ENCODE results near the gene CTTNBP2NL. TPM values are rescaled to one million over a fixed set of nuclear protein-coding genes. Genes with fewer than 3 reads are reported as not detected.
A peak's percentile ranks its signal among the peaks of the same experiment; 100 is the strongest.

The CTTNBP2NL gene
- total and polyA plus RNA-seq, 2 experiments from 2014 or later, result 18.5 to 31.0 TPM

DNA sequence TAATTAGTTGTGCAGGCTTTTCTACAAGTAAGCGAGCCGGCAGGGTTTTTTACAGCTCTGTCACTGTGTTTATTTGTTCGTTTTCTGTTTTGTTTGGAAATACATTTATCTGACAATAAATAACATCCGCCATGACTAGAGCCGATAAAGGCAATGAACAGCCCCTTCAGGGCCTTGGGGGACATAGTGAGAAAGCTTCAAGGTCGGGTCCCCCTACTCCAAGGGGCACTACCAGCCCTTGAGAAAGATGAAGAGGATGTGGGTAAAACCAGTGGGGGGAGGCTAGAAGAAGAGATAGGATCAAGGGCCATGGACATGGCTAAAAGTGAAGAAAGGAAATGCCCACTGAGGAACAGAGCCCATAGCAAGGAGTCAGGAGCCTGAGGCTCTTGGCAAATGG is 38.5 kb upstream of the CTTNBP2NL start (continued):
- TF ChIP-seq, protein P1, sequence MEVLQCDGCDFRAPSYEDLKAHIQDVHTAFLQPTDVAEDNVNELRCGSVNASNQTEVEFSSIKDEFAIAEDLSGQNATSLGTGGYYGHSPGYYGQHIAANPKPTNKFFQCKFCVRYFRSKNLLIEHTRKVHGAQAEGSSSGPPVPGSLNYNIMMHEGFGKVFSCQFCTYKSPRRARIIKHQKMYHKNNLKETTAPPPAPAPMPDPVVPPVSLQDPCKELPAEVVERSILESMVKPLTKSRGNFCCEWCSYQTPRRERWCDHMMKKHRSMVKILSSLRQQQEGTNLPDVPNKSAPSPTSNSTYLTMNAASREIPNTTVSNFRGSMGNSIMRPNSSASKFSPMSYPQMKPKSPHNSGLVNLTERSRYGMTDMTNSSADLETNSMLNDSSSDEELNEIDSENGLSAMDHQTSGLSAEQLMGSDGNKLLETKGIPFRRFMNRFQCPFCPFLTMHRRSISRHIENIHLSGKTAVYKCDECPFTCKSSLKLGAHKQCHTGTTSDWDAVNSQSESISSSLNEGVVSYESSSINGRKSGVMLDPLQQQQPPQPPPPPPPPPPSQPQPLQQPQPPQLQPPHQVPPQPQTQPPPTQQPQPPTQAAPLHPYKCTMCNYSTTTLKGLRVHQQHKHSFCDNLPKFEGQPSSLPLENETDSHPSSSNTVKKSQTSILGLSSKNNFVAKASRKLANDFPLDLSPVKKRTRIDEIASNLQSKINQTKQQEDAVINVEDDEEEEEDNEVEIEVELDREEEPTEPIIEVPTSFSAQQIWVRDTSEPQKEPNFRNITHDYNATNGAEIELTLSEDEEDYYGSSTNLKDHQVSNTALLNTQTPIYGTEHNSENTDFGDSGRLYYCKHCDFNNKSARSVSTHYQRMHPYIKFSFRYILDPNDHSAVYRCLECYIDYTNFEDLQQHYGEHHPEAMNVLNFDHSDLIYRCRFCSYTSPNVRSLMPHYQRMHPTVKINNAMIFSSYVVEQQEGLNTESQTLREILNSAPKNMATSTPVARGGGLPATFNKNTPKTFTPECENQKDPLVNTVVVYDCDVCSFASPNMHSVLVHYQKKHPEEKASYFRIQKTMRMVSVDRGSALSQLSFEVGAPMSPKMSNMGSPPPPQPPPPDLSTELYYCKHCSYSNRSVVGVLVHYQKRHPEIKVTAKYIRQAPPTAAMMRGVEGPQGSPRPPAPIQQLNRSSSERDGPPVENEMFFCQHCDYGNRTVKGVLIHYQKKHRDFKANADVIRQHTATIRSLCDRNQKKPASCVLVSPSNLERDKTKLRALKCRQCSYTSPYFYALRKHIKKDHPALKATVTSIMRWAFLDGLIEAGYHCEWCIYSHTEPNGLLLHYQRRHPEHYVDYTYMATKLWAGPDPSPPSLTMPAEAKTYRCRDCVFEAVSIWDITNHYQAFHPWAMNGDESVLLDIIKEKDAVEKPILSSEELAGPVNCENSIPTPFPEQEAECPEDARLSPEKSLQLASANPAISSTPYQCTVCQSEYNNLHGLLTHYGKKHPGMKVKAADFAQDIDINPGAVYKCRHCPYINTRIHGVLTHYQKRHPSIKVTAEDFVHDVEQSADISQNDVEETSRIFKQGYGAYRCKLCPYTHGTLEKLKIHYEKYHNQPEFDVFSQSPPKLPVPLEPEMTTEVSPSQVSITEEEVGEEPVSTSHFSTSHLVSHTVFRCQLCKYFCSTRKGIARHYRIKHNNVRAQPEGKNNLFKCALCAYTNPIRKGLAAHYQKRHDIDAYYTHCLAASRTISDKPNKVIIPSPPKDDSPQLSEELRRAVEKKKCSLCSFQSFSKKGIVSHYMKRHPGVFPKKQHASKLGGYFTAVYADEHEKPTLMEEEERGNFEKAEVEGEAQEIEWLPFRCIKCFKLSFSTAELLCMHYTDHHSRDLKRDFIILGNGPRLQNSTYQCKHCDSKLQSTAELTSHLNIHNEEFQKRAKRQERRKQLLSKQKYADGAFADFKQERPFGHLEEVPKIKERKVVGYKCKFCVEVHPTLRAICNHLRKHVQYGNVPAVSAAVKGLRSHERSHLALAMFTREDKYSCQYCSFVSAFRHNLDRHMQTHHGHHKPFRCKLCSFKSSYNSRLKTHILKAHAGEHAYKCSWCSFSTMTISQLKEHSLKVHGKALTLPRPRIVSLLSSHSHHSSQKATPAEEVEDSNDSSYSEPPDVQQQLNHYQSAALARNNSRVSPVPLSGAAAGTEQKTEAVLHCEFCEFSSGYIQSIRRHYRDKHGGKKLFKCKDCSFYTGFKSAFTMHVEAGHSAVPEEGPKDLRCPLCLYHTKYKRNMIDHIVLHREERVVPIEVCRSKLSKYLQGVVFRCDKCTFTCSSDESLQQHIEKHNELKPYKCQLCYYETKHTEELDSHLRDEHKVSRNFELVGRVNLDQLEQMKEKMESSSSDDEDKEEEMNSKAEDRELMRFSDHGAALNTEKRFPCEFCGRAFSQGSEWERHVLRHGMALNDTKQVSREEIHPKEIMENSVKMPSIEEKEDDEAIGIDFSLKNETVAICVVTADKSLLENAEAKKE (CRISPR knock-in tag; IDR thresholded peaks at IDR 0.05), result no peak
- TF ChIP-seq POLR2AphosphoS5 (IDR thresholded peaks at IDR 0.05; ENCODE audit: low read depth), result no peak

DNA sequence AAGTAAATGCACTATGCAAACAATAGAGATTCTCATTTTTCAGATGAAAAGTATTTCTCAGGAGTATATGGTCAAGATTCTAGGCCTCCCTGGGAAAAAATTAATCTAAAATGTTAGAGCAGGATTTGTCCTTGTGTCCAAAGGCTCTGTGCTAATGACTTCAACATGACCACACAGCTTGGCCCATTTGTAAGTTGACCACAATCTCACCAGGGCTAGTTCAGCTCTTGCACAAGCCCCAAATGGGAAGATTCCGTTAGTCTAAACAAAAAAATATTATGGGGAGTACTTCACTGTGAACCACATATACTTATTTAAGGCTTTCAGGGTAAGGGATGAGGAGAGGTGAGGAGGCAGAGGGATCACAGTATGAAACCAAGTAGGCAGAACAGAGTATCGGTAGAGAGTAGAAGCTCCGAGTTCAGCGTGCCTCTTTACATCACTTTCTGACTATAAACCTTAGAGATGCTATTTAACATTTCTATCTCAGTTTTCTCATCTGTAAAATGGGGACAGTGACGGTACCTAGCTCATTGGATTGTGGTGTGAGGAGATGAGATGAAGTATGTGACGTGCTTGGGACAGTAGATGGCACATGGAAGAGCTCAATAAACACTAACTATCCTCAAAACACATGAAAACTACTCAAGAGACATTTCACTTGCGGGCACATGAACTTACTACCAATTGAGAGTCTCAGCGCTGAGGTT is 37.8 kb upstream of the CTTNBP2NL start:
- H3K27ac ChIP-seq (ENCODE audit: low read depth), result no peak overlapping the region
- no peaks in the 10 kb centered on the region for H3K9me3 Mint-ChIP-seq
- H3F3A ChIP-seq (replicated peaks; ENCODE audit: low read depth), result no peaks in the 10 kb centered on the region
- peaks cover 2% of the 10 kb centered on the region for H3K27me3 Mint-ChIP-seq (ENCODE audit: insufficient read depth, low read depth, poor library complexity)
- H3K4me3 Mint-ChIP-seq, result no peak overlapping the region
- DNase-seq (ENCODE audit: low spot score), result no peak
- H3K36me3 Mint-ChIP-seq (ENCODE audit: low read depth), result no peaks in the 10 kb centered on the region
- peak overlapping the region; percentile 93 for H2AFZ ChIP-seq
- H4K20me1 ChIP-seq (replicated peaks; ENCODE audit: insufficient read depth), result no peaks in the 10 kb centered on the region
- H3K4me1 Mint-ChIP-seq, result peaks cover 13% of the 10 kb centered on the region
- no peak overlapping the region for H3K4me3 ChIP-seq
- H3K9me2 ChIP-seq (ENCODE audit: insufficient read depth), result peaks cover 6% of the 10 kb centered on the region; the same call in 1 of the 2 replicates
- H3K4me2 ChIP-seq, result no peak overlapping the region
- no peaks in the 10 kb centered on the region for H3K79me2 ChIP-seq (replicated peaks; ENCODE audit: insufficient read depth)
- no peak for ATAC-seq
- no peaks in the 10 kb centered on the region for H3K27me3 ChIP-seq (ENCODE audit: insufficient read depth)
- H3K36me3 ChIP-seq (ENCODE audit: insufficient read depth), result no peaks in the 10 kb centered on the region
- no peak overlapping the region for H3K27ac Mint-ChIP-seq
- H3K4me1 ChIP-seq (ENCODE audit: insufficient read depth), result peaks cover 3% of the 10 kb centered on the region; the same call in 1 of the 2 replicates
- TF ChIP-seq, protein P2, sequence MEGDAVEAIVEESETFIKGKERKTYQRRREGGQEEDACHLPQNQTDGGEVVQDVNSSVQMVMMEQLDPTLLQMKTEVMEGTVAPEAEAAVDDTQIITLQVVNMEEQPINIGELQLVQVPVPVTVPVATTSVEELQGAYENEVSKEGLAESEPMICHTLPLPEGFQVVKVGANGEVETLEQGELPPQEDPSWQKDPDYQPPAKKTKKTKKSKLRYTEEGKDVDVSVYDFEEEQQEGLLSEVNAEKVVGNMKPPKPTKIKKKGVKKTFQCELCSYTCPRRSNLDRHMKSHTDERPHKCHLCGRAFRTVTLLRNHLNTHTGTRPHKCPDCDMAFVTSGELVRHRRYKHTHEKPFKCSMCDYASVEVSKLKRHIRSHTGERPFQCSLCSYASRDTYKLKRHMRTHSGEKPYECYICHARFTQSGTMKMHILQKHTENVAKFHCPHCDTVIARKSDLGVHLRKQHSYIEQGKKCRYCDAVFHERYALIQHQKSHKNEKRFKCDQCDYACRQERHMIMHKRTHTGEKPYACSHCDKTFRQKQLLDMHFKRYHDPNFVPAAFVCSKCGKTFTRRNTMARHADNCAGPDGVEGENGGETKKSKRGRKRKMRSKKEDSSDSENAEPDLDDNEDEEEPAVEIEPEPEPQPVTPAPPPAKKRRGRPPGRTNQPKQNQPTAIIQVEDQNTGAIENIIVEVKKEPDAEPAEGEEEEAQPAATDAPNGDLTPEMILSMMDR (conservative IDR thresholded peaks at IDR 0.05; ENCODE audit: low read depth in 2 of 2), result no peak
- TF ChIP-seq, protein P3, sequence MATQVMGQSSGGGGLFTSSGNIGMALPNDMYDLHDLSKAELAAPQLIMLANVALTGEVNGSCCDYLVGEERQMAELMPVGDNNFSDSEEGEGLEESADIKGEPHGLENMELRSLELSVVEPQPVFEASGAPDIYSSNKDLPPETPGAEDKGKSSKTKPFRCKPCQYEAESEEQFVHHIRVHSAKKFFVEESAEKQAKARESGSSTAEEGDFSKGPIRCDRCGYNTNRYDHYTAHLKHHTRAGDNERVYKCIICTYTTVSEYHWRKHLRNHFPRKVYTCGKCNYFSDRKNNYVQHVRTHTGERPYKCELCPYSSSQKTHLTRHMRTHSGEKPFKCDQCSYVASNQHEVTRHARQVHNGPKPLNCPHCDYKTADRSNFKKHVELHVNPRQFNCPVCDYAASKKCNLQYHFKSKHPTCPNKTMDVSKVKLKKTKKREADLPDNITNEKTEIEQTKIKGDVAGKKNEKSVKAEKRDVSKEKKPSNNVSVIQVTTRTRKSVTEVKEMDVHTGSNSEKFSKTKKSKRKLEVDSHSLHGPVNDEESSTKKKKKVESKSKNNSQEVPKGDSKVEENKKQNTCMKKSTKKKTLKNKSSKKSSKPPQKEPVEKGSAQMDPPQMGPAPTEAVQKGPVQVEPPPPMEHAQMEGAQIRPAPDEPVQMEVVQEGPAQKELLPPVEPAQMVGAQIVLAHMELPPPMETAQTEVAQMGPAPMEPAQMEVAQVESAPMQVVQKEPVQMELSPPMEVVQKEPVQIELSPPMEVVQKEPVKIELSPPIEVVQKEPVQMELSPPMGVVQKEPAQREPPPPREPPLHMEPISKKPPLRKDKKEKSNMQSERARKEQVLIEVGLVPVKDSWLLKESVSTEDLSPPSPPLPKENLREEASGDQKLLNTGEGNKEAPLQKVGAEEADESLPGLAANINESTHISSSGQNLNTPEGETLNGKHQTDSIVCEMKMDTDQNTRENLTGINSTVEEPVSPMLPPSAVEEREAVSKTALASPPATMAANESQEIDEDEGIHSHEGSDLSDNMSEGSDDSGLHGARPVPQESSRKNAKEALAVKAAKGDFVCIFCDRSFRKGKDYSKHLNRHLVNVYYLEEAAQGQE (IDR thresholded peaks at IDR 0.05; ENCODE audit: unreplicated experiment), result no peak
- TF ChIP-seq, protein P4, sequence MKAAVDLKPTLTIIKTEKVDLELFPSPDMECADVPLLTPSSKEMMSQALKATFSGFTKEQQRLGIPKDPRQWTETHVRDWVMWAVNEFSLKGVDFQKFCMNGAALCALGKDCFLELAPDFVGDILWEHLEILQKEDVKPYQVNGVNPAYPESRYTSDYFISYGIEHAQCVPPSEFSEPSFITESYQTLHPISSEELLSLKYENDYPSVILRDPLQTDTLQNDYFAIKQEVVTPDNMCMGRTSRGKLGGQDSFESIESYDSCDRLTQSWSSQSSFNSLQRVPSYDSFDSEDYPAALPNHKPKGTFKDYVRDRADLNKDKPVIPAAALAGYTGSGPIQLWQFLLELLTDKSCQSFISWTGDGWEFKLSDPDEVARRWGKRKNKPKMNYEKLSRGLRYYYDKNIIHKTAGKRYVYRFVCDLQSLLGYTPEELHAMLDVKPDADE (IDR thresholded peaks at IDR 0.05), result no peak
